ENCODE results near the gene MICU1.

- TF ChIP-seq CTCF (IDR thresholded peaks at IDR 0.05) = no peak
- no peak for TF ChIP-seq EZH2 (IDR thresholded peaks at IDR 0.05)
- TF ChIP-seq EZH2phosphoT487 (IDR thresholded peaks at IDR 0.05) = no peak
These were observed 218.4 kb downstream of the MICU1 start for GRCh38 chr10:72407471-72407870.

Measured in neural progenitor cell (in vitro differentiated cells).